BJ (cell line): ENCODE measurements around the gene ARF3. TPM values are rescaled to one million over a fixed set of nuclear protein-coding genes. Genes with fewer than 3 reads are reported as not detected.

Source experiments
- CTCF ChIA-PET: fragments of 350-600 bp; formaldehyde crosslinking; extraction: SDS; loops from one replicate; lab custom pipeline; 2021; ENCODE audit warnings: antibody characterized with exemption, inconsistent platforms; lab: Yijun Ruan, JAX
- POLR2A ChIA-PET: fragments of 300-600 bp; sonication (Branson Sonifier 250); formaldehyde crosslinking; extraction: SDS; loops from one replicate; lab custom pipeline; 2021; ENCODE audit warnings: antibody characterized with exemption; lab: Charles Lee
- DNase-seq: peaks from one replicate; pipeline ENCODE4 v3.0.0-alpha.2; 2011; ENCODE audit warnings: low read depth
- H3K27me3 ChIP-seq: 2 replicates; pipeline ENCODE4 v1.6.0; 2011; ENCODE audit warnings: low read length; ENCODE audit not compliant: control insufficient read depth, insufficient read depth
- H3K36me3 ChIP-seq: 2 replicates; pipeline ENCODE4 v1.5.1; 2011; ENCODE audit warnings: low read length; ENCODE audit not compliant: control insufficient read depth, insufficient read depth
- H3K4me3 ChIP-seq: 2 replicates; pipeline ENCODE4 v1.5.1; 2011; ENCODE audit warnings: low read depth, mild to moderate bottlenecking, control low read depth, low read length
- polyA plus RNA-seq: library from polyadenylated mRNA; depleted of rRNA; stranded (reverse); fragments of >200 nt; gene quantifications from 2 replicates; pipeline ENCODE4 v1.2.3, GENCODE V29; 2011
- TF ChIP-seq, protein P1 (sequence below): IDR thresholded peaks from 2 replicates; pipeline ENCODE4 v1.5.1; 2011; ENCODE audit warnings: low read depth, mild to moderate bottlenecking, control low read depth, inconsistent platforms, low read length, moderate library complexity; ENCODE audit not compliant: insufficient read depth

ARF3 gene
- polyA plus RNA-seq, 1 experiment: 292 TPM

GRCh38 chr12:48978291-48978740 is 21.0 kb upstream of the ARF3 start, which contains the start of gene WNT1:
Gene WNT1, plus strand, starts transcription at chr12:48978322. Its CDS starts 329 bp downstream, at chr12:48978651.
- Histone ChIP-seq H3K4me3 (peak within 1 kb of the TSS; percentile 6; the same call in 1 of the 2 replicates), H3K36me3 (no peaks in the 10 kb centered on the region), H3K27me3 (peaks cover 51% of the 10 kb centered on the region)
- DNase-seq: no peak
- POLR2A ChIA-PET: no interaction called here
- CTCF ChIA-PET: interaction anchor here (0.9 to 30.1 kb wide), 17 partner anchors 13 to 189 kb away, joined by 3 to 757 read pairs (median 4); partner anchors contain the start of genes ADCY6, ARF3, DDN and DDX23
- TF ChIP-seq, protein P1, sequence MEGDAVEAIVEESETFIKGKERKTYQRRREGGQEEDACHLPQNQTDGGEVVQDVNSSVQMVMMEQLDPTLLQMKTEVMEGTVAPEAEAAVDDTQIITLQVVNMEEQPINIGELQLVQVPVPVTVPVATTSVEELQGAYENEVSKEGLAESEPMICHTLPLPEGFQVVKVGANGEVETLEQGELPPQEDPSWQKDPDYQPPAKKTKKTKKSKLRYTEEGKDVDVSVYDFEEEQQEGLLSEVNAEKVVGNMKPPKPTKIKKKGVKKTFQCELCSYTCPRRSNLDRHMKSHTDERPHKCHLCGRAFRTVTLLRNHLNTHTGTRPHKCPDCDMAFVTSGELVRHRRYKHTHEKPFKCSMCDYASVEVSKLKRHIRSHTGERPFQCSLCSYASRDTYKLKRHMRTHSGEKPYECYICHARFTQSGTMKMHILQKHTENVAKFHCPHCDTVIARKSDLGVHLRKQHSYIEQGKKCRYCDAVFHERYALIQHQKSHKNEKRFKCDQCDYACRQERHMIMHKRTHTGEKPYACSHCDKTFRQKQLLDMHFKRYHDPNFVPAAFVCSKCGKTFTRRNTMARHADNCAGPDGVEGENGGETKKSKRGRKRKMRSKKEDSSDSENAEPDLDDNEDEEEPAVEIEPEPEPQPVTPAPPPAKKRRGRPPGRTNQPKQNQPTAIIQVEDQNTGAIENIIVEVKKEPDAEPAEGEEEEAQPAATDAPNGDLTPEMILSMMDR: 0 out of 2 replicates have a peak, but pooled peaks have one; percentile 14

DNA sequence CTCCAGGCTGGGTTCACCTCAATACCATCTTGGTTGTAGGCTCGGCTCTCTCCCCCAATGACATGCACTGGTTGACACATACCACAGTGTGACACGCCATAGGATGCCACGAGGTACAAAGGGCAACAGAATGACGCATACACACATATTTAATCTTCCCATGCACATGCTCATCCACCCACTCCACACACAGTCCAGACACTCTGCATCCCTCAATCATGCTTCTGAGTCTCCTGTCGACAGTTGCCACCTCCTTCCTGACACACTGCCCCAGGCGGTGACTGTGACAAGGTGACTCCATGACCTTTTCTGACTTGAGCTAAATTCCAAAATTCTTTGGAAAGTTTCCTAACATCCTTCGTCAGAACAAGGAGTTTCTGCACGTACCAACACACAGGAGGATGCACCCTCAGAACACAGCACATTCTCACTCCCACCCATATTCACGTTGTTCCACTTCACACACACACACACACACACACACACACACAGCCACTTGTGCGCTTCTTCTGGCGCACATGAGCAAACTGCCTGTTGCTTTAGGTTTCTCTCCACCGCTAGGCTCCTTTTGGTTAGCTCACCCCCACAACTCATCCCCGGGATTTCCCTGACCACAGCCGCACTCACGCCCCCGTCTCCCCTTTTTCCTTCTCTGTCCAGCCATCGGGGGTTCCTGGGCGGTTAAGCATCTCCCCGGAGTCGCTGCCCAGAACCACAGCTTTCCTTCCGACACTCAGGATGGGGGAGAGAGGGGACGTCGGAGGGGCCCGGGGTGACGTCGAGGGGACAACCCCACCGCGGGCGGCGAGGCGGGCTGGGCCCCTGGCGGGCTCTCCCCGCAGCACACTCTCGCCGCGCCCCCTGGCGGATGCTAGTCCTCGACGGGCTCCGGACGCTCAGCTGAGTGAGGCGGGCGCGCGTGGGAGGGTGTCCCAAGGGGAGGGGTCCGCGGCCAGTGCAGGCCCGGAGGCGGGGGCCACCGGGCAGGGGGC is 20.3 kb upstream of the ARF3 start:
- TF ChIP-seq, protein P1: peak; percentile 62
- DNase-seq: no peak
- ChIA-PET CTCF (interaction anchor here (0.6 to 30.1 kb wide), 23 partner anchors 13 to 218 kb away, joined by 3 to 757 read pairs (median 4); partner anchors contain the start of genes ADCY6, ARF3, DDN and DDX23), POLR2A (no interaction called here)
- Histone ChIP-seq H3K36me3 (no peaks in the 10 kb centered on the region), H3K27me3 (peaks cover 47% of the 10 kb centered on the region), H3K4me3 (no peak overlapping the region)

GRCh38 chr12:48973941-48974673 is 16.8 kb upstream of the ARF3 start:
- Histone ChIP-seq H3K4me3 (no peak overlapping the region), H3K27me3 (peaks cover 23% of the 10 kb centered on the region), H3K36me3 (no peaks in the 10 kb centered on the region)
- ChIA-PET POLR2A (interaction anchor here (0.7 kb wide), 1 partner anchor 17 kb away, joined by 3 read pairs; no protein-coding TSS in a partner anchor), CTCF (interaction anchor here (0.8 to 30.1 kb wide), 7 partner anchors 9 to 121 kb away, joined by 3 to 757 read pairs (median 5); partner anchors contain the start of genes ARF3, DDN and FKBP11)
- TF ChIP-seq, protein P1: peak; percentile 72
- no peak for DNase-seq

GRCh38 chr12:48973531-48973930 is 16.2 kb upstream of the ARF3 start:
- H3K36me3 ChIP-seq: no peaks in the 10 kb centered on the region
- CTCF ChIA-PET: interaction anchor here (0.8 to 30.1 kb wide), 6 partner anchors 9 to 121 kb away, joined by 3 to 757 read pairs (median 5); partner anchors contain the start of genes ARF3, DDN and FKBP11
- DNase-seq: no peak
- H3K4me3 ChIP-seq: no peak overlapping the region
- POLR2A ChIA-PET: no interaction called here
- TF ChIP-seq, protein P1: no peak
- H3K27me3 ChIP-seq: peaks cover 18% of the 10 kb centered on the region
